ENCODE results near the gene MAEL.

GRCh38 chr1:166980818-166981217 lies 8.3 kb upstream of the MAEL start:
- TF ChIP-seq CTCF (IDR thresholded peaks at IDR 0.05) (no peak), EZH2 (IDR thresholded peaks at IDR 0.05; ENCODE audit: borderline replicate concordance, insufficient read depth, low read depth, low read length, poor library complexity, severe bottlenecking) (no peak)

All from B cell (primary cell).